Suprapubic skin (tissue), 3 donors: ENCODE measurements around the gene SPNS1.
"Not testable (repeated sequence)": the region's sequence is repeated elsewhere in the genome, so short reads cannot be mapped to it uniquely, and the experiment has no call there.

Source experiments
- POLR2A ChIP-seq, 2 donors: fragments of 450-650 bp; IDR thresholded peaks; one replicate each; pipeline ENCODE4 v1.6.1; 2017; ENCODE audit warnings: antibody characterized with exemption in 2 of 2, mild to moderate bottlenecking in 2 of 2, moderate library complexity in 2 of 2
- TF ChIP-seq, protein P1 (sequence below), 2 donors: fragments of 200-600 bp in 1 of 2; fragments of 450-650 bp in 1 of 2; sonication (generic) in 1 of 2; IDR thresholded peaks; one replicate each; pipeline ENCODE4 v1.5.1; 2016 to 2019; ENCODE audit warnings: antibody characterized with exemption in 2 of 2, mild to moderate bottlenecking in 1 of 2, moderate library complexity in 1 of 2

DNA sequence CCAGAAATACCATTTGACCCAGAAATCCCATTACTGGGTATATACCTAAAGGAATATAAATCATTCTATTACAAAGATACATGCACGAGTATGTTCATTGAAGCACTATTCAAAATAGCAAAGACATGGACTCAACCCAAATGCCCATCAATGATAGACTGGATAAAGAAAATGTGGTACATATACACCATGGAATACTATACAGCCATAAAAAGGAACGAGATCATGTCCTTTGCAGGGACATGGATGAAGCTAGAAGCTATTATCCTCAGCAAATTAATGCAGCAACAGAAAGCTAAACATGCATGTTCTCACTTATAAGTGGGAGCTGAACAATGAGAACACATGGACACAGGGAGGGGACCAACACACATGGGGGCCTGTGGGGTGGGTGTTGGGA lies 48.3 kb upstream of the SPNS1 start:
- TF ChIP-seq, protein P1, sequence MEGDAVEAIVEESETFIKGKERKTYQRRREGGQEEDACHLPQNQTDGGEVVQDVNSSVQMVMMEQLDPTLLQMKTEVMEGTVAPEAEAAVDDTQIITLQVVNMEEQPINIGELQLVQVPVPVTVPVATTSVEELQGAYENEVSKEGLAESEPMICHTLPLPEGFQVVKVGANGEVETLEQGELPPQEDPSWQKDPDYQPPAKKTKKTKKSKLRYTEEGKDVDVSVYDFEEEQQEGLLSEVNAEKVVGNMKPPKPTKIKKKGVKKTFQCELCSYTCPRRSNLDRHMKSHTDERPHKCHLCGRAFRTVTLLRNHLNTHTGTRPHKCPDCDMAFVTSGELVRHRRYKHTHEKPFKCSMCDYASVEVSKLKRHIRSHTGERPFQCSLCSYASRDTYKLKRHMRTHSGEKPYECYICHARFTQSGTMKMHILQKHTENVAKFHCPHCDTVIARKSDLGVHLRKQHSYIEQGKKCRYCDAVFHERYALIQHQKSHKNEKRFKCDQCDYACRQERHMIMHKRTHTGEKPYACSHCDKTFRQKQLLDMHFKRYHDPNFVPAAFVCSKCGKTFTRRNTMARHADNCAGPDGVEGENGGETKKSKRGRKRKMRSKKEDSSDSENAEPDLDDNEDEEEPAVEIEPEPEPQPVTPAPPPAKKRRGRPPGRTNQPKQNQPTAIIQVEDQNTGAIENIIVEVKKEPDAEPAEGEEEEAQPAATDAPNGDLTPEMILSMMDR (IDR thresholded peaks at IDR 0.05): not testable (repeated sequence)
- TF ChIP-seq POLR2A (IDR thresholded peaks at IDR 0.05): not testable (repeated sequence)
